ENCODE data around the gene QDPR.

GRCh38 chr4:17489721-17490120 lies 22.2 kb downstream of the QDPR start:
- TF ChIP-seq, protein P1, sequence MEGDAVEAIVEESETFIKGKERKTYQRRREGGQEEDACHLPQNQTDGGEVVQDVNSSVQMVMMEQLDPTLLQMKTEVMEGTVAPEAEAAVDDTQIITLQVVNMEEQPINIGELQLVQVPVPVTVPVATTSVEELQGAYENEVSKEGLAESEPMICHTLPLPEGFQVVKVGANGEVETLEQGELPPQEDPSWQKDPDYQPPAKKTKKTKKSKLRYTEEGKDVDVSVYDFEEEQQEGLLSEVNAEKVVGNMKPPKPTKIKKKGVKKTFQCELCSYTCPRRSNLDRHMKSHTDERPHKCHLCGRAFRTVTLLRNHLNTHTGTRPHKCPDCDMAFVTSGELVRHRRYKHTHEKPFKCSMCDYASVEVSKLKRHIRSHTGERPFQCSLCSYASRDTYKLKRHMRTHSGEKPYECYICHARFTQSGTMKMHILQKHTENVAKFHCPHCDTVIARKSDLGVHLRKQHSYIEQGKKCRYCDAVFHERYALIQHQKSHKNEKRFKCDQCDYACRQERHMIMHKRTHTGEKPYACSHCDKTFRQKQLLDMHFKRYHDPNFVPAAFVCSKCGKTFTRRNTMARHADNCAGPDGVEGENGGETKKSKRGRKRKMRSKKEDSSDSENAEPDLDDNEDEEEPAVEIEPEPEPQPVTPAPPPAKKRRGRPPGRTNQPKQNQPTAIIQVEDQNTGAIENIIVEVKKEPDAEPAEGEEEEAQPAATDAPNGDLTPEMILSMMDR (IDR thresholded peaks at IDR 0.05), result no peak
- TF ChIP-seq POLR2A (IDR thresholded peaks at IDR 0.05), result no peak
- TF ChIP-seq POLR2AphosphoS5 (IDR thresholded peaks at IDR 0.05; ENCODE audit: insufficient read depth in 1 of 2, low read depth in 1 of 2), result no peak
